Activated CD4-positive, CD25-positive, alpha-beta regulatory T cell treated with anti-CD3 and anti-CD28 coated beads, Interleukin-2, amount 50 U/mL, for 24 hours (primary cell): ENCODE measurements around the gene CPEB4.

Experiments
- ATAC-seq, 2 donors: fragments of 150-1000 bp; cut with Tn5 transposase; one replicate each; pipeline ENCODE4 v1.10.0; 2021; ENCODE audit warnings: mild to moderate bottlenecking in 1 of 2, moderate library complexity in 1 of 2

Gene CPEB4

GRCh38 chr5:173916233-173916632, 28.1 kb downstream of the CPEB4 start:
- no peak for ATAC-seq

GRCh38 chr5:173917788-173918786, 29.9 kb downstream of the CPEB4 start:
- ATAC-seq = peak; percentile 94 to 95

GRCh38 chr5:173919443-173919842, 31.3 kb downstream of the CPEB4 start:
- ATAC-seq = no peak

DNA sequence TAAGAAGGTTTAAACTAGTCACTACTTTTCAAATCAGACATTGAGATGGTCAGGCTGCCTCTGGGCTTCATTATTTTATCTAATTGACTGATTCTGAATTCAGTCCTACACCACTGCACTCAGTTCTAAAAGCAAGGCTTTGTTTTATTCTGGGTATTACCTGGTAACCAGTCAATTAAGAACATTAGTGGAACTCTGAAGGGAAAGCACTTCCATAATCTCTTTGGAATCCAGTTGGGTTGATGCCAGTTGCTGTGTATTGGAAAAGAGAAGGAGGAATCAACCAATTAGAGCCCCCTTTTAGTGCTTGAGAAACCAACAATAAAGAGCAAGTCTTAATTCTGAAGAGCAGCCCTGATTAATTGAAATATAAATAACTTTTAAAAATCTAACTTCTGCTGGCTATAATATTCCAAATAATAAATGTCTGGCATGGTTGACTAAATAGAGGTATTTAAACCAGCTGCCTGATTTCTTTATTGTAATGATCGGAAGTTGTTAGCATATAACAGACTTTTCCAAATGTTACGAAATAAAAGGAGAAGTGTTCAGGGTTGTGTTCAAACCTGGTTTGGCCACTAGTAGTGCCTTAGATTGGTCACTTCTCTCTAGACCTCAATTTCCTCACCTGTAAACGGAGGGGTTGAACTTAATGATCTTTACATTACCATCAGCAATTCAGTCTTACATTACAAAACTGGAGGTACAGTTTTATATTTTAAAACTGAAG, 32.0 kb downstream of the CPEB4 start:
- no peak for ATAC-seq

GRCh38 chr5:173920866-173921555, 32.9 kb downstream of the CPEB4 start:
- no peak for ATAC-seq

DNA sequence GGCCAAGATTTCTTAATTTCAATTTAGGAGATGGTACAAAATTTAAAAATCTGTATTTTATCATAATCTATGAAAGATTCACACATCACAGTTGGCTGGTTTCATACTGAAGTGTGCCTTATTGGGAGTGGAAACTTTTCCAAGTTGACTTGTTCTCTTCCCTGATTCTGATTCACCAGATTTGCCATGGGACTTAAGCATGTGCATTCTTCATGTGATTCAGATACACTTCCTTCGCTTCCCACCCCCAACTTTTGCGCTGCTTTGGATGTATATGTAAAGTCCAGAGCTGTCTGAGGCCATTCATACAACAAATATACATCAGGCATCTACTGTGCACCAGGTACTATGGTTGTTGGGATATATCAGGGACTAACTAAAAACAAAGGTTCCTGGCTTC, 34.4 kb downstream of the CPEB4 start:
- ATAC-seq = no peak

DNA sequence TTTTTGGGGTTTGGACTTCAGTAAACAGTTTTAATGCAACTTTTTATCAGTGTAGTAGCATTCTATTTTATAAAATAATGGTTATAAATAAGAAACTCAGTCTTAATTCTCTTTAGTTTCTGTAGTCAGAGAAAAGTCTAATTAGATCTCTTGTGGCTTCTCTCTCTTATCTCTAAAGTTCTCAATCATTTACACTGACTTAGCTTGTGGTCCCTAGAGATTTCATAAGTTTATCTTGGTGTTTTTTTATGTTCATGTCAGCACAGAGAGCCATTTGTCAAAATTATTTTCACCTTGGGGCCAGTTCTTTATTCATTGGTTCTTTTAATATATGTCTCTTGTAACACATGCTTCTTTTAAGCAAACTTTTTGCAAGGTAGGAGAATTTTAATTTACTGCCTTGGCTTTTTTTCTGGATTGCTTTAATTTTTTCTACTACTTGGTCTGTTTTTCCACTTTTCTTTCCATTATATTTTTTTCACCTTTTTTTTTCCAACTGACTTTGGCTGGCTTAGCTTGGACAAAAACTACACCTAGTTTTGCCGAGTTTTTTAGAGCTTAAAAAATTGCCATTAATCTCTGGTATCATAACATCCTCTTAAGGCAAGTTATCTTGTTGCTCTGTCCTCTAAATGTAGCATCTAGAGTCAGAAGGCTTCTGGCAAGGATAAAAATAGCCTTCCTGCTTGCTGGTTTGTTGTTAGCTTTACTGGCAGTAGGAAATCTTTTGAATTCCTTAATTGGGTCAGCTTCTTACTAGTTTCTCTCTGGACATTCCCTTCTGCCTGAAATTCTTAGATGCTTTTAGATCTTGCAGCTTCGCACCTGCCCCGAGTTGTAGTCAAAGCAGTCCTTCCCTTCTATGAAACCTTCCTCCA, 35.3 kb downstream of the CPEB4 start:
- ATAC-seq = no peak

GRCh38 chr5:173924899-173925298, 36.8 kb downstream of the CPEB4 start:
- ATAC-seq = no peak

- no peak for ATAC-seq
Observed at GRCh38 chr5:173925449-173926071, 37.4 kb downstream of the CPEB4 start.

GRCh38 chr5:173926359-173926758, 38.2 kb downstream of the CPEB4 start:
- ATAC-seq = no peak

DNA sequence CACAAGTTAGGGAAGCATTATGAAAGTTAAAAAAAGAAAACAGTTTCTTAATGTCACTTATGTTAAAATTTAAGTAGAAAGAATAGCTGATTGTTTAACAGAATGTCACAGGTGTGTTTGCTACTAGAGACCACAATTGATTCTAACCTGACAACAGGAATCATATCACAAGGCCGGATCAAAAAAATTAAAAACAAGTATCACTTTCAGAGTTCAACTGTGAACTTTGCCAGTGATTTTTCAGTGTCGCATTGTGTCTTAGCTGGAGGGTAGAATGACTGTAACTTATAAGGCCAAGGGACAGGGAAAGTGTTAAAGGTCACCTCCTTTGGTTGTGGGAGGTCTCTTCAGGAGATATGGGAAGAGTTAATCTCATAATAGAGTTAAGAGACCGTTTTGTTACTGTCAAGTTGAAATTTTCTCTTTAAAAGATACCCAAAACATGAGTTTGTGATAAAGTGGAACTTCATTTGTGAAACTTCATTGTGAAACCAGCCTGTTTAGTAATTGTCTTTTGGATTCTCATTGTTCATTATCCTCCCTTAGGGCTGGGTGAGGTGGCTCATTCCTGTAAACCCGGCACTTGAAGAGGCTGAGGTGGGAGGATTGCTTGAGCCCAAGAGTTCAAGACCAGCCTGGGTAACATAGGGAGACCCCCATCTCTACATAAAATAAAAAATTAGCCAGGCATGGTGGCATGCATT, 40.9 kb downstream of the CPEB4 start:
- ATAC-seq = no peak

DNA sequence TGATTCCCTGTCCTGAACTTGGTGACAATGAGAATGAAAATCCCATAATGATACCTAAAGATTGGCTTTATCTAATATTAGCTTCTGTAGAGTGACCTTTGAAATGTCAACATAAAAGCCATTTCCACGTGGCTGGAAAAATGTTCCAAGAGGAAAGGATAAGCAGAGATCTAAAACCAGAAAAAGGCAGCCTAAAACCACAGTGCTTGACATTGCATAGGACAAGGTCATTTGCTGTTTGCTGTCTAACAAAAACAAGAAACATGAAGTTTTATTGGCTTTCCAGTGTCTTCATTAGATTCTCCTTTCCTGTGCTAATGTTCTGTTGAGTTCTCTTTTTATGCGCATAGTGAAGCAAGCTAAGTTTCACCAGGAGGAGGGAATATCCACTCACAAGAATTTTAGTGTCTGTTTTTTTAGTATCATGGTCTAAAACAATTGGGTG, 44.6 kb downstream of the CPEB4 start:
- ATAC-seq = no peak

DNA sequence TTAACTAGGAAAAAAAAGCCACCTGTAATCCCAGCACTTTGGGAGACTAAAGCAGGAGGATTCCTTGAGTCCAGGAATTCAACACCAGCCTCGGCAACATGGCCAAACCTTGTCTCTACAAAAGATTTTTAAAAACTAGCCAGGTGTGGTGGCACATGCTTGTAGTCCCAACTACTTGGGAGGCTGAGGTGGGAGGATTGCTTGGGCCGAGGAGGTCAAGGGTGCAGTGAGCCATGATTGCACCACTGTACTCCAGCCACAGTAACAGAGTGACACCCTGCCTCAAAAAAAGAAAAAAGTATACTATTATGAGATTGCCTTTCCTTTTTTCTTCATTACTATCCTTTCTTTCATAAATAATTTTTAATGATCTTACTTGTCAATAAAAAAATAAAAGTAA, 45.8 kb downstream of the CPEB4 start:
- ATAC-seq = no peak

DNA sequence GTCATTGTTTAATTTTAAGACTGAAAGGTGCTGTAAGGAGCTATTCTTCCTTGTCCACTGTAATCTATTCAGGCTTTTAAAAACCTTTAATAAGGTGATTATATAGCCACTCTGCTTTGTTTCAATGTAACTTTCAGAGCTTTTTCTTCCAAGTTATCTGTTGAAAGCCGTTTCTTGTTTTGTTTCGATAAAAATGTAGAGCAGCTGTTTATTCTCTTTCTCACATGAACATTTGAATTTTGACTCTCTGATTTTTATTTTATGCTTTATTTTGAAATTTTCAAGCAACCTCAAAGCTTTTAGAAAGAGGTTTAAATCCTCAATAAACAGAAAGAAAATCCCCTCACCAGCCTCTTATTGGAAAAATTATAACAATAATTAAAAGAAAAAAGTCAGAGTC, 47.2 kb downstream of the CPEB4 start:
- ATAC-seq = no peak

GRCh38 chr5:173940269-173940668, 52.1 kb downstream of the CPEB4 start:
- ATAC-seq = no peak

GRCh38 chr5:173941102-173941501, 53.0 kb downstream of the CPEB4 start:
- ATAC-seq = no peak

- ATAC-seq = no peak
Observed at GRCh38 chr5:173941758-173942401, 53.7 kb downstream of the CPEB4 start.

- no peak for ATAC-seq
Observed at GRCh38 chr5:173944511-173944910, 56.4 kb downstream of the CPEB4 start.

DNA sequence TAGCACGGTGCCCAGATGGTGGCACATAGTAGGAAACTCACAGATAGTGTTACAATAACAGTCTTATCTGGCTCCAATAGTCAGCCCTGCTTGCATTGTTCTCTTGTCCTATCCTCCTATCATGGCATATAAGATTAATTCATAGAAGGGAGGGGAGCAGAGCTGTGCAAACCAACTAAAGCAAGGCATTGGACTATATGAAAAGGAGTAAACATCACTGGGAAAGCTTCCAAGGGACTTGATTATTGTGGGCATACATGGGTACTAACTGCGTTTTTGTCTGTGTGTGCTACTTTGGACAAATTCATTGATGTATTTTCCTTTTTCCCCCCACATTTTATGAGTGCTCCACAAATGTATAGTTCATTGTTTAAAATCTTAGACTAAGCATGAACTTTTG, 57.0 kb downstream of the CPEB4 start:
- no peak for ATAC-seq

DNA sequence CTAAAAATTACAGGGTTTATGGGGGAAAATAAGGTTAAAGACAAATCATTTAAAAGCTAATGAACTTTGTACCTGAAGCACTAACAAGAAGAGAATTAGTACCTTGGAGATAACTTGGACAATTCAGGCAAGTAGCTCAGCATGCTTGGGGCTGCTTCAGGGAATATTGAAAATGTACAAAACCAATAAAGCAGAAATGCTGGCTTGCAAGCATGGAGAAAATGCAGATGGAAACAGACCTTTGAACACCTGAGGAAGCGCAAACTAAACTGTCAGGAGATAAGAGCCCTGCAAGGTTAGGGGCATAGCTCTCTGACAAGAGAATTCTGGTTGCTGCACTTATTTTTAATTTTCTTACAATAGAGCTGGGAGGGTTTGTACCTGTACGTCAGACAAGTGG, 58.2 kb downstream of the CPEB4 start:
- ATAC-seq = no peak
